HL-60 (cell line): Measurements from ENCODE around the gene SEC11C.

Experiments used
- DNase-seq, 2 experiments: peaks; one replicate each; pipeline ENCODE4 v3.0.0-alpha.2; 2010 to 2020; ENCODE audit warnings: low read depth in 1 of 2, low spot score in 1 of 2
- H3K27ac ChIP-seq: fragments of 250-450 bp; sonication (Bioruptor Pico); replicated peaks from 2 replicates; pipeline ENCODE4 v1.5.1; 2020; ENCODE audit warnings: mild to moderate bottlenecking, moderate library complexity
- H3K27me3 ChIP-seq: fragments of 250-450 bp; sonication (Bioruptor Pico); 2 replicates; pipeline ENCODE4 v1.5.1; 2021; ENCODE audit warnings: mild to moderate bottlenecking, moderate library complexity; ENCODE audit not compliant: insufficient read depth, poor library complexity, severe bottlenecking
- H3K4me3 ChIP-seq: replicated peaks from 2 replicates; pipeline ENCODE4 v1.5.1; 2011; ENCODE audit warnings: mild to moderate bottlenecking, control low read depth, low read length; ENCODE audit not compliant: insufficient read depth
- GABPA ChIP-seq: IDR thresholded peaks from 2 replicates; pipeline ENCODE4 v1.6.1; 2012; ENCODE audit warnings: low read depth
- POLR2AphosphoS5 ChIP-seq: IDR thresholded peaks from 2 replicates; pipeline ENCODE4 v1.6.1; 2012; ENCODE audit warnings: low read depth
- SPI1 ChIP-seq: IDR thresholded peaks from 2 replicates; pipeline ENCODE4 v1.6.1; 2012; ENCODE audit warnings: low read depth, mild to moderate bottlenecking, borderline replicate concordance
- TF ChIP-seq, protein P1 (sequence below): IDR thresholded peaks from 2 replicates; pipeline ENCODE4 v1.6.1; 2012; ENCODE audit warnings: low read depth; ENCODE audit not compliant: insufficient replicate concordance
- TF ChIP-seq, protein P2 (sequence below): IDR thresholded peaks from one replicate; pipeline ENCODE4 v1.5.1; 2011; ENCODE audit warnings: low read length, control low read depth, inconsistent platforms; ENCODE audit not compliant: insufficient read depth

SEC11C gene

DNA sequence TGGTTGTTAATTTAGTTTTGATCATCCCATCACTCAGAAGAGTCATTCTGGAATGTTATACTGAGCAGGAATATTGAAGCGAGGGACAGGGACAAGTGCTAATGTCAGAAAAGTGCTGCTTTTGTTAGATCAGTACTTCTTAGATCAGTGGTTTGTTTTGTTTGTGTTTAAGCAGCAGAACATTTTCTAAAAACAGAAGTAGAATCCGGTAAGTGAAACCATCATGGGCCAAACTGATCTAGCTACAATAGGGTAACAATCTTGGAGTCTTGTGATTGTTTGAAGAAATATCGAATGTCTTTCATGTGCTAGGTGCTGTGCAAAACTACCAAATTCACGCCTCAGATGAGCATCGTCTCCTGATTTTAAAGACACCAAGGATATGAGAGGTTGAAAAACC, 45.1 kb upstream of the SEC11C start:
- Histone ChIP-seq H3K27ac (no peak overlapping the region; the same call in 1 of the 2 replicates), H3K27me3 (peaks cover 6% of the 10 kb centered on the region), H3K4me3 (no peak overlapping the region)
- TF ChIP-seq POLR2AphosphoS5 (no peak), SPI1 (no peak), GABPA (no peak)
- TF ChIP-seq, protein P1, sequence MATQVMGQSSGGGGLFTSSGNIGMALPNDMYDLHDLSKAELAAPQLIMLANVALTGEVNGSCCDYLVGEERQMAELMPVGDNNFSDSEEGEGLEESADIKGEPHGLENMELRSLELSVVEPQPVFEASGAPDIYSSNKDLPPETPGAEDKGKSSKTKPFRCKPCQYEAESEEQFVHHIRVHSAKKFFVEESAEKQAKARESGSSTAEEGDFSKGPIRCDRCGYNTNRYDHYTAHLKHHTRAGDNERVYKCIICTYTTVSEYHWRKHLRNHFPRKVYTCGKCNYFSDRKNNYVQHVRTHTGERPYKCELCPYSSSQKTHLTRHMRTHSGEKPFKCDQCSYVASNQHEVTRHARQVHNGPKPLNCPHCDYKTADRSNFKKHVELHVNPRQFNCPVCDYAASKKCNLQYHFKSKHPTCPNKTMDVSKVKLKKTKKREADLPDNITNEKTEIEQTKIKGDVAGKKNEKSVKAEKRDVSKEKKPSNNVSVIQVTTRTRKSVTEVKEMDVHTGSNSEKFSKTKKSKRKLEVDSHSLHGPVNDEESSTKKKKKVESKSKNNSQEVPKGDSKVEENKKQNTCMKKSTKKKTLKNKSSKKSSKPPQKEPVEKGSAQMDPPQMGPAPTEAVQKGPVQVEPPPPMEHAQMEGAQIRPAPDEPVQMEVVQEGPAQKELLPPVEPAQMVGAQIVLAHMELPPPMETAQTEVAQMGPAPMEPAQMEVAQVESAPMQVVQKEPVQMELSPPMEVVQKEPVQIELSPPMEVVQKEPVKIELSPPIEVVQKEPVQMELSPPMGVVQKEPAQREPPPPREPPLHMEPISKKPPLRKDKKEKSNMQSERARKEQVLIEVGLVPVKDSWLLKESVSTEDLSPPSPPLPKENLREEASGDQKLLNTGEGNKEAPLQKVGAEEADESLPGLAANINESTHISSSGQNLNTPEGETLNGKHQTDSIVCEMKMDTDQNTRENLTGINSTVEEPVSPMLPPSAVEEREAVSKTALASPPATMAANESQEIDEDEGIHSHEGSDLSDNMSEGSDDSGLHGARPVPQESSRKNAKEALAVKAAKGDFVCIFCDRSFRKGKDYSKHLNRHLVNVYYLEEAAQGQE, result no peak
- TF ChIP-seq, protein P2, sequence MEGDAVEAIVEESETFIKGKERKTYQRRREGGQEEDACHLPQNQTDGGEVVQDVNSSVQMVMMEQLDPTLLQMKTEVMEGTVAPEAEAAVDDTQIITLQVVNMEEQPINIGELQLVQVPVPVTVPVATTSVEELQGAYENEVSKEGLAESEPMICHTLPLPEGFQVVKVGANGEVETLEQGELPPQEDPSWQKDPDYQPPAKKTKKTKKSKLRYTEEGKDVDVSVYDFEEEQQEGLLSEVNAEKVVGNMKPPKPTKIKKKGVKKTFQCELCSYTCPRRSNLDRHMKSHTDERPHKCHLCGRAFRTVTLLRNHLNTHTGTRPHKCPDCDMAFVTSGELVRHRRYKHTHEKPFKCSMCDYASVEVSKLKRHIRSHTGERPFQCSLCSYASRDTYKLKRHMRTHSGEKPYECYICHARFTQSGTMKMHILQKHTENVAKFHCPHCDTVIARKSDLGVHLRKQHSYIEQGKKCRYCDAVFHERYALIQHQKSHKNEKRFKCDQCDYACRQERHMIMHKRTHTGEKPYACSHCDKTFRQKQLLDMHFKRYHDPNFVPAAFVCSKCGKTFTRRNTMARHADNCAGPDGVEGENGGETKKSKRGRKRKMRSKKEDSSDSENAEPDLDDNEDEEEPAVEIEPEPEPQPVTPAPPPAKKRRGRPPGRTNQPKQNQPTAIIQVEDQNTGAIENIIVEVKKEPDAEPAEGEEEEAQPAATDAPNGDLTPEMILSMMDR, result no peak
- no peak for DNase-seq

DNA sequence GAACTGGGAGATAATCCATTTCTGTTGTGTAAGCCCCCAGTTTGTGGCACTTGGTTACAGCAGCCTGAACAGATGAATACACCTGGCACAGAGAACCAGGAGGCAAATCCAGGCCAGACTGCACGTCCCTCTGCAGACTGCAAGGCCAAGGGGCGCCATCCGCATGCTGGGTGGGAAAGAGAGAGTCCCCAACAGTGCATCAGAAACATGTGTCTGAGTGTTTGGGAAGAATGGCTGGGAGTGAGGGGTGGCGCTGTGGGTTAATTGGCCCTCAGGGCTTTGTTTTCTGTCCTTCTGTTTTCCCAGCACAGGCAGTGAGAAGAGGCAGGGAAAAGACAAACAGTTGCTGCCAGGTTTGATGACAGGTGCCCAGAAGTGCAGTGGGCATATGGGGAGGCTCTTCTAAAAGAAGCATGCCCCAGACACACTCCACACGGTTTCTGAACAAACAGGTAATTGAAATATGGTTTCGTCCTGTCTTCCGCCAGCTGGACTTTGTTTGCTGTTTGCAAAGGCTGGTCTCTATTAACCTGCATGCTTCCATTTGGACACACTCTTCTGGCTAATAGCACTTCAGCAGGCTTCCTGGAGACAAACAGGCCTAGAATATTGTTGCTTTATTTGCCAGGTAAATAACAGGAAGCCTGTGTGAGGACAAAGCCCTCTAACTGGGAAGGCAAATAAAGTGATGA, 43.4 kb upstream of the SEC11C start:
- TF ChIP-seq GABPA (no peak), POLR2AphosphoS5 (no peak), SPI1 (no peak)
- TF ChIP-seq, protein P2, result no peak
- TF ChIP-seq, protein P1, result no peak
- Histone ChIP-seq H3K27me3 (peaks cover 6% of the 10 kb centered on the region), H3K27ac (no peak overlapping the region), H3K4me3 (no peak overlapping the region)
- no peak for DNase-seq

DNA sequence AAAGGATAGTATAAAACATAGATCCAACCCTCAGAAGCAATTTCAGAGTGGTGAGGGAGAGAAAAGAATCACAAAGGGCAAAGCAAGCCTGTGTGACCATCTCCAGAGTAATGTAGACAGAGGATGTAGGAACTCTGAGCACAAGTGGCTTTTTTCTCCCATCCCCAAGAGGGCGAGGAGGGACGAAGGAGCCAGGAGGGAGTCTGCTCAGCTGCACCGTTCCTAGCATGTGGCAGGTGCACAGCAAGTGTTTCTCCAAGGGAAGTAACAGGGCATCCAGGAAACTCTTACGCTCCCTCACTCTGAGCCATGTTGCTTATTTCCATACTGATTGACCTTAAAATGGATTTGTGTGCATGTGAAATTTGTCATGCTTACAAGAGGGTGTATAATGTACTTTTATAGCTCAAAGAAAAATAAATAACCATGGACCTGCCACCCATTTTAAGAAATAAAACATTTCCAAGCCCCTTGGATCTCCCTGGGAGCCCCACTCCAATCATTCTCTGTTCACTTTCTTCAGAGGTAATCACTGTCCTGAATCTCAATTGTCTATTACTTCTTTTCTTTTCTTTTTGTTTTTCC, 37.8 kb upstream of the SEC11C start:
- DNase-seq, result no peak
- H3K27ac ChIP-seq, result no peak overlapping the region
- H3K27me3 ChIP-seq, result peaks cover 10% of the 10 kb centered on the region
- TF ChIP-seq, protein P2, result no peak
- no peak for TF ChIP-seq GABPA
- TF ChIP-seq POLR2AphosphoS5, result no peak
- TF ChIP-seq SPI1, result no peak
- TF ChIP-seq, protein P1, result no peak
- no peak overlapping the region for H3K4me3 ChIP-seq
